Smooth muscle cell (in vitro differentiated cells): ENCODE results near the gene FBXO15. TPM values are rescaled to one million over a fixed set of nuclear protein-coding genes. Genes with fewer than 3 reads are reported as not detected.

ENCODE experiments used
- DNase-seq: peaks from one replicate; lab custom pipeline; 2025; ENCODE audit not compliant: unreplicated experiment; lab: John Stamatoyannopoulos, UW
- H2AFZ ChIP-seq: fragments of 200-600 bp; sonication (generic); 2 replicates; pipeline ENCODE4 v1.6.0; 2016; ENCODE audit warnings: antibody characterized with exemption, low read depth, mild to moderate bottlenecking
- H3F3A ChIP-seq: fragments of 200-600 bp; sonication (generic); 2 replicates; pipeline ENCODE4 v1.6.0; 2017; ENCODE audit warnings: antibody characterized with exemption, low read depth
- H3K27ac ChIP-seq: fragments of 200-600 bp; sonication (generic); 2 replicates; pipeline ENCODE4 v1.5.1; 2016; ENCODE audit warnings: low read depth, mild to moderate bottlenecking
- H3K27me3 ChIP-seq: fragments of 200-600 bp; sonication (generic); 2 replicates; pipeline ENCODE4 v1.6.1; 2016; ENCODE audit warnings: low read depth, mild to moderate bottlenecking
- H3K36me3 ChIP-seq: fragments of 200-600 bp; sonication (generic); 2 replicates; pipeline ENCODE4 v1.5.1; 2016; ENCODE audit warnings: low read depth
- H3K4me1 ChIP-seq: fragments of 200-600 bp; sonication (generic); 2 replicates; pipeline ENCODE4 v1.5.1; 2016; ENCODE audit warnings: low read depth
- H3K4me2 ChIP-seq: fragments of 200-600 bp; sonication (generic); 2 replicates; pipeline ENCODE4 v1.6.0; 2016; ENCODE audit warnings: mild to moderate bottlenecking
- H3K4me3 ChIP-seq: fragments of 200-600 bp; sonication (generic); 2 replicates; pipeline ENCODE4 v1.5.1; 2016; ENCODE audit warnings: mild to moderate bottlenecking
- H3K79me2 ChIP-seq: fragments of 200-600 bp; sonication (generic); 2 replicates; pipeline ENCODE4 v1.6.0; 2016; ENCODE audit warnings: low read depth, mild to moderate bottlenecking
- H3K9ac ChIP-seq: fragments of 200-600 bp; sonication (generic); 2 replicates; pipeline ENCODE4 v1.6.0; 2016; ENCODE audit warnings: low read depth
- H3K9me3 ChIP-seq: fragments of 200-600 bp; sonication (generic); replicated peaks from 2 replicates; pipeline ENCODE4 v1.5.1; 2016; ENCODE audit warnings: low read depth
- H4K20me1 ChIP-seq: fragments of 200-600 bp; sonication (generic); 2 replicates; pipeline ENCODE4 v1.6.0; 2016; ENCODE audit warnings: low read depth
- CTCF ChIP-seq: fragments of 200-600 bp; sonication (generic); IDR thresholded peaks from 2 replicates; pipeline ENCODE4 v1.5.1; 2017; ENCODE audit warnings: borderline replicate concordance, mild to moderate bottlenecking, antibody characterized with exemption; ENCODE audit not compliant: insufficient read depth, poor library complexity, severe bottlenecking
- WGBS: methylation state at CpG from one replicate; pipeline ENCODE4 v1.1.7; 2016; ENCODE audit warnings: low lambda C conversion rate; 5-methylcytosine and 5-hydroxymethylcytosine counted together
- polyA plus RNA-seq: library from polyadenylated mRNA; unstranded; fragments of >200 nt; fragmentation: Nextera tagmentation; extraction: Ambion mirVana; gene quantifications from 2 replicates; pipeline ENCODE4 v1.2.1, GENCODE V29; 2016
- total RNA-seq: library from RNA; depleted of rRNA; stranded (reverse); fragments of >200 nt; gene quantifications from 2 replicates; pipeline ENCODE4 v1.2.3, GENCODE V29; 2014

Gene FBXO15
- total and polyA plus RNA-seq, 2 experiments from 2014 or later, result 2.2 to 7.8 TPM

- no peaks in the 10 kb centered on the region for H3K79me2 ChIP-seq
- H3K4me3 ChIP-seq, result no peak overlapping the region
- H3K36me3 ChIP-seq, result no peaks in the 10 kb centered on the region
- H2AFZ ChIP-seq, result no peak overlapping the region
- DNase-seq, result no peak
- no peaks in the 10 kb centered on the region for H4K20me1 ChIP-seq
- H3K9ac ChIP-seq, result no peak overlapping the region
- peak overlapping the region; percentile 12 for H3K27ac ChIP-seq
- WGBS, result 90% methylated on average over 2 of the region's 2 CpGs
- peaks cover 4% of the 10 kb centered on the region for H3F3A ChIP-seq
- H3K27me3 ChIP-seq, result no peaks in the 10 kb centered on the region
- no peaks in the 10 kb centered on the region for H3K9me3 ChIP-seq
- TF ChIP-seq CTCF, result no peak
- H3K4me2 ChIP-seq, result no peak overlapping the region
- peaks cover 3% of the 10 kb centered on the region for H3K4me1 ChIP-seq
These were observed 6.0 kb downstream of the FBXO15 start for GRCh38 chr18:74141667-74142066.

GRCh38 chr18:74140582-74140981, 7.1 kb downstream of the FBXO15 start:
- Histone ChIP-seq H3K79me2 (no peaks in the 10 kb centered on the region), H3K9me3 (no peaks in the 10 kb centered on the region), H3F3A (peaks cover 4% of the 10 kb centered on the region), H3K4me3 (no peak overlapping the region), H3K4me1 (peaks cover 3% of the 10 kb centered on the region), H3K4me2 (peak overlapping the region; percentile 71), H3K27ac (peak overlapping the region; percentile 66), H3K27me3 (no peaks in the 10 kb centered on the region), H4K20me1 (no peaks in the 10 kb centered on the region), H3K9ac (no peak overlapping the region), H3K36me3 (no peaks in the 10 kb centered on the region), H2AFZ (no peak overlapping the region)
- DNase-seq, result no peak
- 100% methylated on average over 1 of the region's 1 CpG for WGBS
- no peak for TF ChIP-seq CTCF

GRCh38 chr18:74139888-74140287, 7.7 kb downstream of the FBXO15 start:
- Histone ChIP-seq H3K9me3 (no peaks in the 10 kb centered on the region), H3K4me3 (no peak overlapping the region), H3K9ac (peak overlapping the region; percentile 28), H3K27me3 (no peaks in the 10 kb centered on the region), H3K79me2 (no peaks in the 10 kb centered on the region), H3K36me3 (no peaks in the 10 kb centered on the region), H2AFZ (peak overlapping the region; percentile 34), H3F3A (peaks cover 4% of the 10 kb centered on the region), H3K27ac (peak overlapping the region; percentile 66), H4K20me1 (no peaks in the 10 kb centered on the region), H3K4me1 (peaks cover 3% of the 10 kb centered on the region), H3K4me2 (peak overlapping the region; percentile 71)
- DNase-seq, result no peak
- 46% methylated on average over 3 of the region's 3 CpGs for WGBS
- no peak for TF ChIP-seq CTCF

GRCh38 chr18:74139411-74139810, 8.2 kb downstream of the FBXO15 start:
- Histone ChIP-seq H3K9me3 (no peaks in the 10 kb centered on the region), H3K4me1 (peaks cover 3% of the 10 kb centered on the region), H3K36me3 (no peaks in the 10 kb centered on the region), H3K27me3 (no peaks in the 10 kb centered on the region), H3F3A (peaks cover 4% of the 10 kb centered on the region), H2AFZ (peak overlapping the region; percentile 34), H3K9ac (peak overlapping the region; percentile 28), H3K4me3 (no peak overlapping the region), H4K20me1 (no peaks in the 10 kb centered on the region), H3K79me2 (no peaks in the 10 kb centered on the region), H3K27ac (peak overlapping the region; percentile 66), H3K4me2 (peak overlapping the region; percentile 71)
- 49% methylated on average over 2 of the region's 2 CpGs for WGBS
- DNase-seq, result no peak
- TF ChIP-seq CTCF, result no peak
